Stomach (tissue), 9 donors: ENCODE data around the gene ETV6. TPM values are rescaled to one million over a fixed set of nuclear protein-coding genes. Genes with fewer than 3 reads are reported as not detected.

ENCODE experiments used
- DNase-seq, 2 donors: peaks; one replicate each; pipeline versions ENCODE4 v3.0.0 to v3.0.0-alpha.2; 2013 to 2019
- H3K27ac ChIP-seq, 5 donors: fragments of 200-600 bp in 4 of 5; sonication (generic) in 4 of 5; one replicate each; pipeline ENCODE4 v1.5.1; 2013 to 2019; ENCODE audit warnings: mild to moderate bottlenecking in 1 of 5, moderate library complexity in 1 of 5
- H3K27me3 ChIP-seq, 3 donors: fragments of 200-600 bp; sonication (generic); one replicate each; pipeline ENCODE4 v1.5.1; 2017 to 2019; ENCODE audit warnings: mixed run types in 1 of 3
- H3K36me3 ChIP-seq, 4 donors: fragments of 200-600 bp; sonication (generic); 1 replicate in 3 of 4; 2 replicates in 1 of 4; pipeline ENCODE4 v1.5.1; 2016 to 2019
- H3K4me1 ChIP-seq, 4 donors: fragments of 200-600 bp; sonication (generic); one replicate each; pipeline ENCODE4 v1.5.1; 2016 to 2019
- H3K4me3 ChIP-seq, 4 donors: fragments of 200-600 bp; sonication (generic) in 3 of 4; one replicate each; pipeline ENCODE4 v1.5.1; 2016 to 2019; ENCODE audit warnings: mild to moderate bottlenecking in 1 of 4
- H3K9me3 ChIP-seq, 4 donors: fragments of 200-600 bp; sonication (generic); one replicate each; pipeline ENCODE4 v1.5.1; 2016 to 2019
- CTCF ChIP-seq, 7 experiments: fragments of 450-650 bp in 4 of 7; fragments of 200-600 bp in 3 of 7; sonication (generic) in 3 of 7; IDR thresholded peaks; one replicate each; pipeline ENCODE4 v1.5.1; 2016 to 2019; ENCODE audit warnings: antibody characterized with exemption in 7 of 7, control low read depth in 2 of 7, mild to moderate bottlenecking in 1 of 7
- EP300 ChIP-seq: sonication (generic); formaldehyde crosslinking; IDR thresholded peaks from one replicate; pipeline ENCODE4 v1.6.1; 2017; ENCODE audit warnings: antibody characterized with exemption
- POLR2A ChIP-seq, 4 donors: fragments of 450-650 bp; IDR thresholded peaks; one replicate each; pipeline ENCODE4 v1.6.1; 2016; ENCODE audit warnings: antibody characterized with exemption in 4 of 4, control low read depth in 2 of 4, mild to moderate bottlenecking in 1 of 4, moderate library complexity in 1 of 4
- POLR2AphosphoS5 ChIP-seq, 3 donors: sonication (generic); formaldehyde crosslinking; IDR thresholded peaks; one replicate each; pipeline ENCODE4 v1.6.1; 2016; ENCODE audit warnings: antibody characterized with exemption in 3 of 3
- WGBS, 5 donors: extraction: QIAGEN DNeasy Blood & Tissue Kit in 3 of 5; methylation state at CpG; one replicate each; pipeline versions ENCODE4 v1.1.5 to v1.1.7; 2013 to 2018; 5-methylcytosine and 5-hydroxymethylcytosine counted together
- intact Hi-C: fragments of 100-400 bp; cut with DNase I; formaldehyde crosslinking; loops from one replicate; pipeline ENCODE4 v1.15.1; 2023; ENCODE audit warnings: low total_unique reads
- polyA plus RNA-seq, 3 donors: library from polyadenylated mRNA; stranded (reverse); fragments of 200-250 nt; gene quantifications; one replicate each; pipeline ENCODE4 v1.2.3, GENCODE V29; 2013
- total RNA-seq, 5 donors: library from RNA; depleted of rRNA; stranded (reverse); fragments of >200 nt; gene quantifications; one replicate each; pipeline versions ENCODE4 v1.1.0 to v1.2.3, GENCODE V29; 2014 to 2016
- donor health status: healthy with polysubstance abuse.
- donor health status: Bipolar disorder and iron deficiency.
- donor health status: healthy.

Gene ETV6
- total and polyA plus RNA-seq, 8 donors, result 4.1 to 60.3 (median 13.4) TPM

- no peaks in the 10 kb centered on the region for H3K9me3 ChIP-seq
- WGBS, 5 donors, result 74 to 96% (median 94%) methylated on average over 3 of the region's 3 CpGs
- peaks cover 0 to 14% (median 5%) of the 10 kb centered on the region in 4 donors for H3K36me3 ChIP-seq
- no peak overlapping the region for H3K4me3 ChIP-seq
- intact Hi-C loops, result no loop called here
- peaks cover 0 to 52% (median 25%) of the 10 kb centered on the region in 4 donors for H3K4me1 ChIP-seq
- no peaks in the 10 kb centered on the region for H3K27me3 ChIP-seq
- no peak overlapping the region for H3K27ac ChIP-seq
- TF ChIP-seq CTCF (IDR thresholded peaks at IDR 0.05), result no peak
- TF ChIP-seq POLR2A (IDR thresholded peaks at IDR 0.05), result no peak
- DNase-seq, result no peak
These were observed 175.3 kb downstream of the ETV6 start for GRCh38 chr12:11824736-11825135.

- no peak for DNase-seq
- TF ChIP-seq POLR2AphosphoS5 (IDR thresholded peaks at IDR 0.05) (no peak), EP300 (no peak), POLR2A (IDR thresholded peaks at IDR 0.05) (no peak), CTCF (IDR thresholded peaks at IDR 0.05) (no peak)
- intact Hi-C loops, result no loop called here
- 82 to 89% (median 87%) methylated on average over 7 of the region's 7 CpGs for WGBS, 5 donors
- H3K36me3 ChIP-seq, result peaks cover 0 to 14% (median 3%) of the 10 kb centered on the region in 4 donors
- no peaks in the 10 kb centered on the region for H3K27me3 ChIP-seq
- no peak overlapping the region for H3K27ac ChIP-seq
- no peak overlapping the region for H3K4me3 ChIP-seq
- H3K9me3 ChIP-seq, result no peaks in the 10 kb centered on the region
- peaks cover 0 to 58% (median 30%) of the 10 kb centered on the region in 4 donors for H3K4me1 ChIP-seq
These were observed 175.8 kb downstream of the ETV6 start for GRCh38 chr12:11825278-11825677.

GRCh38 chr12:11826574-11826973 lies 177.1 kb downstream of the ETV6 start:
- H3K4me1 ChIP-seq, result peaks cover 0 to 65% (median 32%) of the 10 kb centered on the region in 4 donors
- no peaks in the 10 kb centered on the region for H3K9me3 ChIP-seq
- DNase-seq, result no peak
- H3K36me3 ChIP-seq, result peaks cover 0 to 14% (median 3%) of the 10 kb centered on the region in 4 donors
- intact Hi-C loops, result no loop called here
- WGBS, 5 donors, result 57 to 77% (median 73%) methylated on average over 3 of the region's 3 CpGs
- H3K4me3 ChIP-seq, result no peak overlapping the region
- H3K27me3 ChIP-seq, result no peaks in the 10 kb centered on the region
- TF ChIP-seq EP300 (no peak), CTCF (IDR thresholded peaks at IDR 0.05) (no peak), POLR2A (IDR thresholded peaks at IDR 0.05) (no peak), POLR2AphosphoS5 (IDR thresholded peaks at IDR 0.05) (no peak)
- no peak overlapping the region for H3K27ac ChIP-seq

- 68 to 81% (median 70%) methylated on average over 17 of the region's 17 CpGs for WGBS, 5 donors
- Histone ChIP-seq H3K27ac (peak overlapping the region in 3 of 5 donors; percentile 40 to 52 (median 43)), H3K9me3 (no peaks in the 10 kb centered on the region), H3K36me3 (peaks cover 0 to 14% (median 3%) of the 10 kb centered on the region in 4 donors), H3K27me3 (no peaks in the 10 kb centered on the region), H3K4me3 (peak overlapping the region in 1 of 4 donors; percentile 7), H3K4me1 (peaks cover 0 to 63% (median 27%) of the 10 kb centered on the region in 4 donors)
- peak in 1 of 2 donors; percentile 43 for DNase-seq
- TF ChIP-seq POLR2AphosphoS5 (IDR thresholded peaks at IDR 0.05) (no peak), EP300 (no peak), POLR2A (IDR thresholded peaks at IDR 0.05) (no peak), CTCF (IDR thresholded peaks at IDR 0.05) (no peak)
- intact Hi-C loops, result no loop called here
These were observed 177.9 kb downstream of the ETV6 start for GRCh38 chr12:11827091-11828061.
